ENCODE data around the gene SEMA6B.

The SEMA6B gene

GRCh38 chr19:4525563-4526002 lies 33.9 kb downstream of the SEMA6B start:
- no peak for DNase-seq (ENCODE audit: low spot score)

DNA sequence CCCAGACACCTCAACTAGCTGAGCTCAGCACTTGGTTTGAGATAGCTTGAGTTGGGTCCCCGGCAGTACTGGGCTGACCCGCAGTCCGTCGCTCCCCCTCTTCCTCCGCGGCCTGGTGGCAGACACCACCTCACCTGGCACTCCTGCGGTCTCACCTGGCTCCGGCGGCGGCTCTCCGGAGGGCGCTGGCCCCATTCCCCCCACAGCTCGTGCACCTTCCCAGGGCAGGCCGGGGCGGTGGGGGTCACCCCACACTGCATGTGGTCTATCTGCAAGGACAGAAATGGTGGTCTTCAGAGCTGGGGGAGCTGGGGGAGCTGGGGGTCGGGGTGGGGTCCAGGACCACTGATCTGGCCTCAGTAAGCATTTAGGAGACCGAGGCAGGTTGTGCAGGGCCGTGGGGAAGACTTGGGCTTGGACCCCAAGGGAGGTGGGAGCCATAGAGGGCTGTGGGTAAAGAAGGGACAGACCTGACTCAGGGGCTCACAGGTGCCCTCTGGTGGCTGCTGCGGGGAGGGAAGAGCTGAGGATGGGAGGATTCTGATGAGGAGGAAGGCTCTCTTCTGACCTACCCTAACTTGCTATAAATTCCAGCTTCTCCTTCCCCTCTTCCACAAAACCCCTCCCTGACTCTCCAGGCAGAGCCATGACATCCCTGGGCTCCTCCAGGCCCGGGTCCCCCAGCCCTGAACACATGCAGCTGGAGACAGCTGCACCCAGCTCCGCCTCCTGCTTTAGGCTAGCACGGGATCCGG lies 34.5 kb downstream of the SEMA6B start:
- DNase-seq (ENCODE audit: low spot score) = peak; percentile 50

DNA sequence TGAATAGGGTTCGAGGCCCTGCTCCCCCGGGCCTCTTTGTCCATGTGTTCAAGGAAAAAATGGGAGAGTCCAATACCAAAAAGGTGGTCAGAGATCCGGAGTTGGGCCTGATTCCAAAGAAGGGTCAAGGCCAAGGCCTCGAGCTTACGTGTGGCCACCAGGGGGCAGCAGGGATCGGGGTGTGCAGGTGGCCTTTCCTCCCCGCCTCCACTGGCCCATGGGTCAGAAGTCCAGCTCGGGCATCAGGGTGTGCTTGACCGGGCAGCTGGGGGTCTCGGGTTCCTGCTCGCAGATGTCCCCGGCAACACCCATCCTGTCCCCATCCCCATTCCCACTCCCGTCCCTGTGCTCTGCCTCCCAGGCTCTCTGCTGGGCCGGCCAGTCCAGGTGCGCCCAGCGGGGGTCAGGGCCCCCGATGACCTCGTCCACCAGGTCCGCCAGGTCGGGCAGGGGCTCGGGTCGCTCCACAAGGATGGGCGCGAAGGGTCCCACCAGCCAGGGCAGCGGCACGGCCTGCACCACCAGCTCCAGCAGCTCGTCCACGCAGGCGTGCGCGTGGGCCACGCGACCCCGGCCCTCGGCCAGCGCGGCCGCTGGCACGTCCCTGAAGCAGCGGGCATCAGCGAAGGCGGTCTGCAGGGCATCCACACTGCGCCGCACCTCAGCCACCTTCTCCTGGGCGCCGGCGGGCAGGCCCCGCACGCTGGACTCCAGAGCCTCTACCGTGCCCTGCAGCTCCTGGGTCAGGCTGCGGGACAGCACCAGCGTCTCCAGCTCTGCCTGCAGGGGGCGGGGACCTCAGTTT lies 36.0 kb downstream of the SEMA6B start:
- DNase-seq (ENCODE audit: low spot score) = no peak

GRCh38 chr19:4522291-4523002 lies 37.0 kb downstream of the SEMA6B start:
- no peak for DNase-seq (ENCODE audit: low spot score)

- no peak for DNase-seq (ENCODE audit: low spot score)
These were observed 37.6 kb downstream of the SEMA6B start for GRCh38 chr19:4521888-4522242.

DNA sequence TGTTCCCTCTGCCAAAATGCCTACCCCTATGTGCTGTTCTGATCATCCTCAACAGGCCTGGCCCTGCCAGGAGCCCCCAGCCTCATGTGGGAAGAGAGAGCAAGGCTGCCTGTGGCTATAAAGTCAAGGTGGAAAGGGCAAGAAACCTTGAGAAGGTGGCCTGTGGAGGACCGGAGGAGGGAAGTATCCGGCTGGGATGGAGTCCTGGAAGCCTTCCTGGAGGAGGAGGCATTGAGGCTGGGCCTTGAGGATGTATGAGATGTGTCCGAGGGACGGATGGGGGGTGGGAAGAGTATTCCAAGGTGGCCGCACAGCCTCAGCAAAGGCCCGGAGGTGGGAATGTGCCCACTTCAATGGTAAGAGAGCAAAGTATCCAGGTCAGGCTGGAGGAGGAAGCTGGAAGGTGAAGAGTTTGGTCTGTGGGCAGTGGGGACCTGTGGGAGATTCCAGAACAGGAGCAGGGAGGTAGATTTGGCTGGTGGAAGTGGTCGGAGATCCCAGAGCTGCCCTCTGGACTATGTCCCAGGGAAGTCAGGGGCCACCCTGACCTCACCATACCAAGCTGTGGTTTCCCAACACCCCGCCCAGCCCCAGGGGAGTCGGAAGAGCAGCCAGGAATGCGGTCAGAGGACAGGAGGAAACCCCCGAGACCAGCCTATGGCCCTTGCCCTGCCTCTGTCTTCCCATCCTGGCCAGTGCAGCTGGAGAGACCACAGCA lies 38.2 kb downstream of the SEMA6B start:
- DNase-seq (ENCODE audit: low spot score) = no peak

- DNase-seq (ENCODE audit: low spot score) = no peak
These were observed 39.8 kb downstream of the SEMA6B start for GRCh38 chr19:4519521-4520277.

- DNase-seq (ENCODE audit: low spot score) = no peak
These were observed 40.4 kb downstream of the SEMA6B start for GRCh38 chr19:4519172-4519496.

DNA sequence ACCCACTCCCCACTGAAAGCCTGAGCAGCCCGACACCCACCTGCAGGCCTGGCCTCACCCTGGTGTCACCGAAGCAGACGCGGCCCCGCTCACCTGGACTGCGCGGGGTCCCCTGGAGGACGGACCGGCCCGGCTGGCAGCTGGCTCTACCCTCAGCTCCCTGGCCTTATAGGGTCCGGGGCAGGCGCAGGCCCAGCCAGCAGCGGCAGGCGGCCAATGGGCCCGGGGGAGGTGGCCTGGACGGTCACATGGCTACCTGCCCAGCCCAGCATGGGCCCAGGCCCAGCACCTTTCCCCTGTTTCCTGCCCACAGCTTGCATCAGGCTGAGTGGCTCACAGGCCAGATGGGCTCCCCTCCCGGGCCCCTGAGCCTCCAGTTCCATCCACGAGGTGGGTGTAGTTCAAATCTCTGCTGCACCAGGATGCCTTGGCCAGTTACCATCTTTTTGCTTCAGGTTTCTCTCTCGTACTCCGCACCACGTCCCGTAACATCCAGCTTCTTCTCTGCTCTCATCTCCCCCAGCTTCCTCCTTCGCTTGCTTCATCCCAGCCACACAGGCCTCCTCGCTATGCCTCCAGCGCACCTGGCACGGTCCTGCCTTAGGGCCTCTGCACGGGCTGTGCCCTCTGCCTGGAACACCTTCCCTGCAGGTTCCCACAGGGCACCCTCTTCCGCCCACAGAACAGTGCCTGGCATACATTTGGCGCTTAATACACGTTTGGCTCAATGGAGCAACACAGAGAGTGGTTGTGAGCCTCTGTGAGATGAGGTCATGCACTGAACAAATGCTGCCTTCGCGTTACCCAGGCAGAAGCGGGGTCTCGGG lies 40.9 kb downstream of the SEMA6B start, which contains the start of gene PLIN4:
Gene PLIN4 (minus strand): TSS at position 142 of the 827 bp plus-strand sequence. CDS start 214 bp downstream, outside the sequence.
- no peak for DNase-seq (ENCODE audit: low spot score)

DNA sequence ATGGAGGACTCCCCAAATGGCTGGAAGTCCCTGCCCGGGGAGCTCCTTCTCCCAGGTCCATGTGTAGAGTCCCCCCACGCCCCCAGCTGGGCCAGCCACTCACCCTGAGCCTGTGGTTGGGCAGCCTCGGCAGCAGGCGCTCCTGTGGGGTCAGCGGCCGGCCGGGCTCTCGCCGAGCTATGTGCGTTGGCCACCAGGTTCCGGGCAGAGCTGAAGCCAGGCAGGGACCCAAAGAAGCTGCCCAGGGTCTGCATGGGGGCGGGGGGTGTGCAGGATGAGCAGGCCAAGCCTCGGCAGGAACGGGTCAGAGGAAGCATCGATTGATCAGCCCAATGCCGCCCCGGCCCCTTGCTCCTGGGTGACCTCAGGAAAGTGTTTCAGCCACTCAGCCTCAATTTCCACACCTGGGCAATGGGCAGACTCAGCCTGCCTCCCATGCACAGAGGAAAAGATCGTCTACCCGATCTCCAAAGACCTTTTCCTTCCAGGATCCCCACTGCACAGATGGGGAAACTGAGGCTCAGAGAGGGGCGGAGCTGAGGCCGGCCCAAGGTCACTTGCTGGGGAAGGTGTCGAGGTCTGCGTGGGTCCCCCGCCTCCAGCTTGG lies 41.9 kb downstream of the SEMA6B start:
- no peak for DNase-seq (ENCODE audit: low spot score)

DNA sequence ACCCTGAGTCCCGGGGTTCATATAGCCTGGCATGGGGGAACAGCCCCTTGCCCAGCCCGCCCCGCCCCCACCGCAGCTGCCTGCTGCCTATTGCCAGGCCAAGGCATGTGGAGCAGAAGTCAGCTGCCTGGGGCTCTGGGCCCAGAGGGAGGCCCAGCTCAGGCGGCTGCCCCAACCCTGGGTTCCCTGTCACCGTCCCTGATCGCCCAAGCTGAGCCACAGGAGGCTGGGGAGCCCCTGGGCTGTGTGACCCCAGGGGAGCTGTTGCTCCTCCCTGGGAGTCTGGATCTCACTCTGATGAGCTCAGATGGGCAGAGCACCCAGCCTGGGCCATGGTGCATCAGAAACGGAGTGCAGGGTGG lies 42.6 kb downstream of the SEMA6B start:
- no peak for DNase-seq (ENCODE audit: low spot score)

DNA sequence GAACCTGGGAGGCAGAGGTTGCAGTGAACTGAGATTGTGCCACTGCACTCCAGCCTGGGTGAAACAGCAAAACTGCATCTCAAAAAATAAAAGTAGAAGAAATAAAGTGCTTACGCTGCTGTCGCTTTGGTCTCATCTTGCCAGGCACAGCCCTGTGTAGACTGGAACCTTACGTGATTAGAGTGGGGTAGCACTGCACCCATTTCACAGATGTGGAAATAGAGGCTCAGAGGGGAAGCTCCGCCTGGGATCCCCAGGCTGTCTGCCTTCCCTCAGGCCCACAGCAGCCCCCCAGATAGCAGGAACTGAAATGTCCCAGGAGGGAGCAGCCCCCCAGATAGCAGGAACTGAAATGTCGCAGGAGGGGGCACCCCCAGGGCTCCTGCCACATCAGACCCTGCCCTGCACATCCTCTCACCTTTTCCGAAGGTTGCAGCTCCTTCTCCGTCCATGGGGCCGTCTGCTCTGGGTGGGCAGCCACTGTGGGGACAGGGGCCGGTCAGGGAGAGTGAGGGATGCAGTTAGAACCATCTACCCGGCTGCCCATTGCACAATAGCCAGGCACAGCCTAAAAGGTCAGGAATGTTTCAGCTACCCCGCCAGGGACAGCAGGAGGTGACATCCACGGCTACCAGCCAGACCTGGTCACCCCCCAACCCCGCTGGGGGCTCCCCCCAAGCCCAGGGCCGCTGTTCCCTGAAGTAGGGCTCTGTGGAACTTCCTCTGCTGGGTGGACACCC lies 43.1 kb downstream of the SEMA6B start:
- no peak for DNase-seq (ENCODE audit: low spot score)

- no peak for DNase-seq (ENCODE audit: low spot score)
These were observed 43.8 kb downstream of the SEMA6B start for GRCh38 chr19:4515732-4516131.

DNA sequence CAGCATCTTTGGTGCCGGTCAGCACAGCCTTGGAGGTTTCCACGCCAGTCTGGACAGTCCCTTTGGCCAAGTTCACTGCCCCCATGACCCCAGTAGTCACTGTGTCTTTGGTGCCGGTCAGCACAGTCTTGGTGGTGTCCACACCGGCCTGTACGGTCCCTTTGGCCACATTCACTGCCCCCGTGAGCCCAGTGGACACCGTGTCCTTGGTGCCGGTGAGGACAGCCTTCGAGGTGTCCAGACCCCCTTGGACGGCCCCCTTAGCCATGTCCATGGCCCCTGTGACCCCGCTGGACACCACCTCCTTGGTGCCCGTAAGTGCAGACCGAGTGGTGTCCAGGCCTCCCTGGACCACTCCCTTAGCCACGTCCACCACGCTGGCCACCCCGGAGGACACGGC lies 46.2 kb downstream of the SEMA6B start:
- no peak for DNase-seq (ENCODE audit: low spot score)

DNA sequence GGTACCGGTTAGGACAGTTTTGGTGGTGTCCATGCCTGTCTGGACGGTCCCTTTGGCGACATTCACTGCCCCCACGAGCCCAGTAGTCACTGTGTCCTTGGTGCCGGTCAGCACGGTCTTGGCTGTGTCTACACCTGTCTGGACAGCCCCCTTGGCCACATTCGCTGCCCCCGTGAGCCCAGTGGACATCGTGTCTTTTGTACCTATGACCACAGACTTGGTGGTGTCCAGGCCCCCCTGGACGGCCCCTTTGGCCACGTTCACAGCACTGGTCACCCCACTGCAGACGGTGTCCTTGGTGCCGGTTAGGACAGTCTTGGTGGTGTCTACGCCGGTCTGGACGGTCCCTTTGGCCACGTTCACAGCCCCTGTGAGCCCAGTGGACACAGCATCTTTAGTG lies 47.4 kb downstream of the SEMA6B start:
- DNase-seq (ENCODE audit: low spot score) = no peak

DNA sequence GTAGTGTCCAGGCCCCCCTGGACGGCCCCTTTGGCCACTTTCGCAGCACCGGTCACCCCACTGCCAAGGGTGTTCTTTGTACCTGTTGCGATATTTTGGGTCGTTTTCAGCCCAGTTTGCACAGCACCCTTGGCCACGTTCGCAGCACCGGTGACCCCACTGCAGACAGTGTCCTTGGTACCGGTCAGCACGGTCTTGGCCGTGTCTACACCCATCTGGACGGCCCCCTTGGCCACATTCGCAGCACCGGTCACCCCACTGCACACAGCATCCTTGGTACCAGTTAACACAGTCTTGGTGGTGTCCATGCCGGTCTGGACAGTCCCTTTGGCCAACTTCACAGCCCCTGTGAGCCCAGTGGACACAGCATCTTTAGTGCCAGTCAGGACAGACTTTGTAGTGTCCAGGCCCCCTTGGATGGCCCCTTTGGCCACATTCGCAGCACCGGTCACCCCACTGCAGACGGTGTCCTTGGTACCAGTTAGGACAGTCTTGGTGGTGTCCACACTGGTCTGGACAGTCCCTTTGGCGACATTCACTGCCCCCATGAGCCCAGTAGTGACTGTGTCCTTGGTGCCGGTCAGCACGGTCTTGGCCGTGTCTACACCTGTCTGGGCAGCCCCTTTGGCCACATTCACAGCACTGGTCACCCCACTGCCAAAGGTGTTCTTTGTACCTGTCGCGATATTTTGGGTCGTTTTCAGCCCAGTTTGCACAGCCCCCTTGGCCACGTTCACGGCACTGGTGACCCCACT lies 48.0 kb downstream of the SEMA6B start:
- DNase-seq (ENCODE audit: low spot score) = no peak

DNA sequence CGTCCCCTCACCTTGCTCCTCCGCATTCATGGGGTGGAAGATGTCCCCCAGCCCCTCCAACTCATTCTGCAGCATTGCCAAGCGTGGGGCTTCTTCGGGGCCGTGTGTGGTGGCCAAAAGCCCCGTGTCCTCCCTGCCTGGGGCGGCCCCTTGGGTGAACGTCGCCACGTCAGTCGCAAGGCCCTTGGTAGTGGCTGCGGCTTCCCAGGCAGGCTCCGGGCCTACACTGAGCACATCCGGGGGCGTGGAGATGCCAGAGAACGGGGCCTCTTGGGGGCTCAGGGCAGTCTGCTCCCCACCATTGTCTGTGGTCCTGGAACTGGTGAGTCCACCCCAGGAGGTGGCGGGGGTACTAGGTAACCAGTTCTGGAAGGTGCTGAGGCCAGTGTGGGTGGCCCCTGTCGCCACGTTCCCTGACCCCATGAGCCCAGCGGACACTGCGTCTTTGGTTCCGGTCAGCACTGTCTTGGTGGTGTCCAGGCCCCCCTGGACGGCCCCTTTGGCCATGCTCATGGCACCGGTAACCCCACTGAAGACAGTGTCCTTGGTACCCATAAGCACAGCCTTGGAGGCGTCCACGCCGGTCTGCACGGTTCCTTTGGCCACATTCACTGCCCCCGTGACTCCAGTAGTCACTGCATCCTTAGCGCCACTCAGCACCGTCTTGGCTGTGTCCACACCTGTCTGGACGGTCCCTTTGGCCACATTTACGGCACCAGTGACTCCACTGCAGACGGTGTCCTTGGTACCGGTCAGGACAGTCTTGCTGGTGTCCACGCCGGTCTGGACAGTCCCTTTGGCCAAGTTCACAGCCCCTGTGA lies 48.8 kb downstream of the SEMA6B start:
- no peak for DNase-seq (ENCODE audit: low spot score)

DNA sequence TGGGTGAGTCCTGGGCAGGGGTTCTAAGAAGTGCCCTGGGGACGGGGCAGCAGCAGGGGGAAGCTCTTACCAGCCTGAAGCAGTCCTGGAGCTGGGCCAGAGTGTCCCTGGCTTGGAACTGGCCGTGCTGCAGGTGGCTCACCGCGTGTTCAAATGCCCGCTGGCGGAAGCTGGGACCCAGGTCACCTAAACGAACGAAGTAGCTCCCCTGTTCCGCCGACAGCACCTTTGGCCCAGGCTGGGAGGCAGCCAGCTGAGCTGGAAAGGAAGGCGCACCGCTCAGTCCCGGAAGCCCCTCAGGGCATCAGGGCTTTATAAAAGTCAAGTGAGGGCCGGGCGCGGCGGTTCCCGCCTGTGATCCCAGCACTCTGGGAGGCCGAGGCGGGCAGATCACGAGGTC lies 50.8 kb downstream of the SEMA6B start:
- DNase-seq (ENCODE audit: low spot score) = no peak

All from CD4-positive, alpha-beta T cell treated with Interleukin-6 at 100 ng/mL for 8 hours (primary cell).